HG02884 (cell line): ENCODE results near the gene PRKCQ.
A peak's percentile ranks its signal among the peaks of the same experiment; 100 is the strongest.
"Not testable (repeated sequence)": the region's sequence is repeated elsewhere in the genome, so short reads cannot be mapped to it uniquely, and the experiment has no call there.

ENCODE experiments used
- ATAC-seq: cut with Tn5 transposase; IDR thresholded peaks from one replicate; pipeline ENCODE4 v1.9.1; 2021; ENCODE audit warnings: mild to moderate bottlenecking, moderate library complexity; ENCODE audit not compliant: unreplicated experiment

The PRKCQ gene

DNA sequence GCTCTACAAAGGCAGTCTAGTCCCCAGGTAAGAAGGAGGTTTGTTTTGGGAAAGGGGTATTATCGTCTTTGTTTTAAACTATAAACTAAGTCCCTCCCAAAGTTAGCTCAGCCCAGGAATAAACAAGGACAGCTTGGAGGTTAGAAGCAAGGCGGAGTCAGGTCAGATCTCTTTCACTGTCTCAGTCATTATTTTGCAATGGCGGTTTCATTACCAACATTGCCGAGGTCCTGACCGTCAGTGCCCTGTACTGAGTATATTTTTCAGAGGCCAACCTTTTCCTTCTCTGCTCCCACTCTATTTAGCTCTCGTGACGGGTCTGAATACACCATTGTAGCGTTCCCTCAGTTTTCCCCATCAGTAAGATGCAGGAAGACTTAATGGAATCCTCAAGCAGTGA, 184.5 kb downstream of the PRKCQ start:
- no peak for ATAC-seq

DNA sequence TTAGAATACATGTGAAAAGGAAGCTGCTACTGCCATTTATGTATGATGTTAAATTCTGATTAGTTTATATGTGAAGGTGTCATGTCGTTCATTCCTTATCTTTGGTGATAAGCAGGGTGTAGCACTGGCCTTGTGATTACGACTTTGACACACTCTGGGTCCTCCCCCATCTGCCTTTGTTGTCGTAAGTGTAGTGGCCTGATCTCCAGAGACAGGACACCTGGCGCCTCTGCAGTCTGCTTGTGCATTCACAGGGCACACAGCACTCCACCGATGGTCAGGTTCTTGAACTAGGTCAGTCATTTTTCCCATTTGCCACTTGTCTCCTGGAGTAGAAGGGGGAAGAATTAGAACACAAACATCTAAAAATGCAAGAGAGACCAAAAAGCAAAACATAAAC, 186.0 kb downstream of the PRKCQ start:
- no peak for ATAC-seq

DNA sequence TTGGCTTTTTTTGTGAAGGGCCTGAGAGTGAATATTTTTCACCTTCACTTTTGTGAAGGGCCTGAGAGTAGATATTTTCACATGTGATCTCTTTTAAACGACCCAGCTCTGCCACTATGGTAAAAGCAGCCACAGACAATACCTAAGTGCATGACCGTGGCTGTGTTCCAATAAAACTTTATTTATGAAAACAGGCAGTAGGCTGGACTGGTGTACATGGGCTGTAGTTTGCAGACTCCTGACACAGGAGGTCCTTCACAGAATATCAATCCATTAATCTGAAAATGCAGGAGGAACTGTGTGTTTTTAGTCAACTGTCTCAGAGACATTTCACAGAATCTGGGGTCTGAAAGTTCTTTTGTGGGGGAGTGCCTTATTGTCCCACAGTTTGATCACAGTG, 186.9 kb downstream of the PRKCQ start:
- ATAC-seq, result no peak

DNA sequence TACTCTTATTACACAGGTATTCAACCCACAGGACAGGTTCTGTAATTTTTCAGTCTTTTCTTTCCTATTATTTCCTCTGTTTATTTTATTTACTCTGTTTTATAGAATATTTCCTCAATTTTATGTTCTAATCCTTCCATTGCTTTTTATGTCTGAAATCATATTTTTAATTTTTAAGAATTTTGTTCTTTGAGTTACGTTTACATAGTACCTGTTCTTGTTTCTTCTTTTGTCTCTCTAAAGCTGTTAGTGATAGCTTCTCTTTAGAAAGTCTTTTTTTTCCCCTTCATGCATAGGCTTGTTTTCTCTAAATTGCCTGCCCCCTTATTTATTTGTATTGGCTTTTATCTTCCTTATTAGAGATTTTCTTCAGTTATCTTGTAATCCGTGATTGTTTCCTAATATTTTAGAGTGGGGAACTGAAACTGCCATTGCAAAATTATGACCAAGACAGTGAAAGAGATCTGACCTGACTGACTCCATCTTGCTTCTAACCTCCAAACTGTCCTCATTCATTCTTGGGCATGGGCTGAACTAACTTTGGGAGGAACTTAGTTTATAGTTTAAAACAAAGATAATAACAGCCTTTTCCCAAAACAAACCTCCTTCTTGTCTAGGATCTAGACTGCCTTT, 189.7 kb downstream of the PRKCQ start:
- no peak for ATAC-seq

DNA sequence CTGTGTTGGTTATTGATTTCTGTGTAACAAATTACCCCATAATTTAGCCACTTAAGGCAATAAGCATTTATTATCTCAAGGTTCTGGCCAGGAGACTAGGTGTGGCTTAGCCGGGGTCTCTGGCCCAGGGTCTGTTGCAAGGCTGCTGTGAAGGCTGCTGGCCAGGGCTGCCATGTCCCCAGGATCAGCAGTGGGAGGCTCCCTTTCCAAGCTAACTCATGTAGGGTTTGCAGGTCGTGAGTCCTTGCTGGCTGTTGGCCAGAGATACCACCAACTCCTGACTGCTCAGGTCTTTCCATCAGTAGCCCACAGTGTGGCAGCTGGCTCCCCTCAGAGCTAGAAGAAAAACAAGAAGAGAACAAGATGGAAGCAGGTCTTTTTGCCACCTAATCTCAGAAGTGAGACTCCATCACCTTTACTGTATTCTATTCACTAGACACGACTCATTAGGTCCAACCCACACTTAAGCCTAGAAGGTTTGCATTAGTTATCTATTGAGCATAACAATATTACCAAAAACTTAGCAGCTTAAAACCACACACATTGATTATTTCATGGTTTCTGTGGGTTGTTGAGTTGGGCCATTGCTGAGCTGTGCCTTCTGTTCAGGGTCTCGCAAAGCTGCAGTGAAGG, 191.7 kb downstream of the PRKCQ start:
- no peak for ATAC-seq

DNA sequence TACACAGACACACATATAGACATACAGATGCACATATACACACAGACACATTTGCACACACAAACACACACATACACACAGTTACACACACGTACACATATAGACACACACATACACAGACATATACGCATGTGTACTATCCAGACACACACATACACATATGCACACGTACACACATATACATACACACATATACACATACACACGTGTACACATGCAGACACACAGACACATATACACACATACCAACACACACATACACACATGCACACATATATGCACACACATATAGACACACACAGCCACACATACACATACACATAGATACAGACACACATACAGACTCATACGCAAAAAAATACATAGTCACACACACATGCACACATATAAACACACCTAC, 193.1 kb downstream of the PRKCQ start:
- ATAC-seq, result no peak

DNA sequence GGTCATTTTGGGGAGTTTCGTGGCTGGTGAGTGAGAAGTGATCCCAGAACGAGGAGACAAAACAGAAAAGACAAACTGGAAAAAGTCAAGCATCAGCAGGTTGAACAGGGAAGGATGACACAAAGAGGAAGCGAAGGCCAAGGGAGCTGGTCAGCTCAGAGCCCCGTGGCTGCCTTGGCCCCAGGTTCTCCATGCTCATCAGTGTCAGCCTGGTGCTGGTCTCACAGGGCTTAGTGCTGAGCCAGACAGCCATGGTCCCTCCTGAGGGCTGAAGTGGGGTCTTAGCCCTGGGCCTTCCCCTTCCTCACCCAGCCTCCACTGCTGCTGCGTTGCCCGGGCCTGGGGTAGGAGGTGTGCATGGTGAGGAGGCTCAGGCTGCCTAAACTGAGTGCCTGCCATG, 193.7 kb downstream of the PRKCQ start:
- ATAC-seq, result no peak

DNA sequence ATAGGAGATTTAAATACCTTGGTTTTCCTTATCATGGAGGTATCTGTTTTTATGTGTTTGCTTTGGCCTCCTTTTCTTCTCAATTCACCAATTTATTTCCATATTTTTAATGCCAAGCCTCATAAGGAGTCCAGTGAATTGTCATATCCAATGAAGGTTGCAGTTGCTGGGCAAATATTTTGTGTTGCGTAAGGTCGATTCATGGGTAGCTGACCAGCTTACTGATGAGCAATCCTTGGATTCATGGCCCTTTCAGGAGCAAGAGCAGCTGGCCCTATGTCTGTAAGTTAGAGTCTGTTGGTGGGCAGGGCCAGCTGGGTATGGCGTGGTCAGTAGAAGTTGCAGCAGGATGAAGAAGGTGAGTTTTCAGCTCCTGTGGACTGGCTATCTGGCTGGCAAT, 194.4 kb downstream of the PRKCQ start:
- no peak for ATAC-seq

DNA sequence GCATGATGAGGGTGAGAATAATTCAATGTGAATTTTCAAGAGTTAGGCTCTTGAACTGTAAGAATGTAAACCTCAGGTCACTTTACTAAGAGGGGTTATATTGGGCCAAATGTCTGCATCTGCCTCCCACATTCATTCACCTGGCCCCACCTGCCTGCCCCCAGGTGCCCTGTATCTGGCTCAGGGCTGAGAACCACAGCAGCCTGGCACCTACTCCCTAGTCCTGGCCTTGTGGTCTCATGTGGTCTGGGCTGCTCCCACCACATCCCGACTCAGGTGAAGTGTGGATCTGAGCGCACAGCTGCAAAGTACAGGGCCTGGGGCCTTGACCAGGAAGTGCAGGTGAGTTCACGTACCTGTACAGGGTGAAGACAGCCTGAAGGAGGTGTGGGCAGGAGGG, 195.2 kb downstream of the PRKCQ start:
- ATAC-seq, result no peak

DNA sequence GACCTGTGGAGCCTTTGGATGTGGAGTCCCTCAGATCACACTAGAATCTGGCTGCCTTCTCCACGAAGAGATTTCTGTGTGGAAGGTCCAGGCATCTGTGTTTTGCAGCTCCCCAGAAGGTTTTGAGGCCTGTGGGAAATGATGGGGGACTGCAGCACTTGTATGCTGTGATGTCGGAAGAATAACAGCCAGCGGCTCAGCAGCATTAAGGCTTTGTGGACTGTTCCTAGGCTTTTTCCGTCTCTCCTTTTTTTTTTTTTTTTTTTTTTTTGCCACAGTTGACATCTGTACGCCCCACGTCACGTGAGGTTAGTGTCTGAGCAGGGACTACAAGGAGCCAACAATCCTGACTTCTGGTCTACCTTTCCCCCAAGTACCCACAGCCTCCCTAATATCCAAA, 196.0 kb downstream of the PRKCQ start:
- no peak for ATAC-seq

DNA sequence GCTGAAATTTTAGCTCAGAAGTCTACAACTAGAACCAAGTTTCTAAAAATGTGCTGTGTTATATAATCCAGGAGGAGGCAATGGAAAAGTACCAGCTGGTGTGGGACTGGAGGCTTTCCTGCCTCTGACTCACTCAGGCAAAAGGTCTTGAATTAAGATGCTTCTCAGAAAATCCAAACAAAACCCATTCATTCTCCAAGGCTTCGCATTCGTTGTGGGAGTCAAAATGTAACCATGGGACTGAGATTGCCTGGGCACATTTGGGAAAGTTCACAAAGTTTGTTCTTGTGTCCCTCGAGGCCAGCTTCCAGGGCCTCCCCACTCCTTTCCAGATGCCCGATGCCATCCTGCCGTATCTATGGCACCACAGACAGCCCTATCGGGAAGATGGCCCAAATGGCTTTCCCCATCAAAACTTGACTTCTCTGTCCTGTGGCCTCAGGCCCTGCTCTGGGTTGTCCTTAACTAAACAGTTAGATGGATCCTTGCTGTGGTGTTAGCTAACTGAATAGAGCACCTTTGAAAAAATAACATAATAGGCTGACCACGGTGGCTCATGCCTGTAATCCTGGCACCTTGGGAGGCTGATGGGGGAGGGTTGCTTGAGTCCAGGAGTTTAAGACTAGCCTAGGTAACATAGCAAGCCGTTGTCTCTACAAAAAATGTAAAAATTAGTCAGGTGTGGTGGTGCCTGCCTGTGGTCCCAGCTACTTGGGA, 196.8 kb downstream of the PRKCQ start:
- ATAC-seq, result no peak

DNA sequence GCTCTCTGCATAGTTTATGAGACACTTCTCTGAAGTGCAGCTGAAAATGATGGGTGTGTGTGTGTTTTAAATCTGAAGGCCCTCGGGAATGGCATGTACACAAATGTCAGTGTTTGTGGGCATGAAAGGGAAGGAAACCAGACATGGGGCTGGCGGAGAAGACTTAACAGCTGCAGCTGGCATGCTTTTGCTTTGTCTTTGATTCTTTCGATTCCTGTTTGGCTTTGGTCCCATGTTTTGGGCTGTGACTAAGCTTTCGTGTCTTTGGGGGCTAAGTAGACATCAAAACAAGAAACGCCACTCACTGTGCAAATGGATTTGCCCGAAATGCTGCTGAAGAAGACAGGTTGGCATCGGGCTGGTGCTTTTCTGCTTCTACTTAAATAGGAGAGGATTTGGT, 198.0 kb downstream of the PRKCQ start:
- ATAC-seq, result peak; percentile 94

DNA sequence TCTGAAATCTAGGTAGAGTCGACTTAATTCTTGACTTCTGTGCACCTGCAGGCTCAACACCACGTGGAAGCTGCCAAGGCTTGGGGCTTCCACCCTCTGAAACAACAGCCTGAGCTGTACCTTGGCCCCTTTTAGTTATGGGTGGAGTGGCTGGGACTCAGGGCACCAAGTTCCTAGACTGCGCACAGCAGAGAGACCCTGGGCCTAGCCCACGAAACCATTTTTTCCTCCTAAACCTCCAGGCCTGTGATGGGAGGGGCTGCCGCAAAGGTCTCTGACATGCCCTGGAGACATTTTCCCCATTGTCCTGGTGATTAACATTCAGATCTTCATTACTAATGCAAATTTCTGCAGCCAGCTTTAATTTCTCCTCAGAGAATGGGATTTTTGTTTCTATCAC, 199.6 kb downstream of the PRKCQ start:
- ATAC-seq, result not testable (repeated sequence)

DNA sequence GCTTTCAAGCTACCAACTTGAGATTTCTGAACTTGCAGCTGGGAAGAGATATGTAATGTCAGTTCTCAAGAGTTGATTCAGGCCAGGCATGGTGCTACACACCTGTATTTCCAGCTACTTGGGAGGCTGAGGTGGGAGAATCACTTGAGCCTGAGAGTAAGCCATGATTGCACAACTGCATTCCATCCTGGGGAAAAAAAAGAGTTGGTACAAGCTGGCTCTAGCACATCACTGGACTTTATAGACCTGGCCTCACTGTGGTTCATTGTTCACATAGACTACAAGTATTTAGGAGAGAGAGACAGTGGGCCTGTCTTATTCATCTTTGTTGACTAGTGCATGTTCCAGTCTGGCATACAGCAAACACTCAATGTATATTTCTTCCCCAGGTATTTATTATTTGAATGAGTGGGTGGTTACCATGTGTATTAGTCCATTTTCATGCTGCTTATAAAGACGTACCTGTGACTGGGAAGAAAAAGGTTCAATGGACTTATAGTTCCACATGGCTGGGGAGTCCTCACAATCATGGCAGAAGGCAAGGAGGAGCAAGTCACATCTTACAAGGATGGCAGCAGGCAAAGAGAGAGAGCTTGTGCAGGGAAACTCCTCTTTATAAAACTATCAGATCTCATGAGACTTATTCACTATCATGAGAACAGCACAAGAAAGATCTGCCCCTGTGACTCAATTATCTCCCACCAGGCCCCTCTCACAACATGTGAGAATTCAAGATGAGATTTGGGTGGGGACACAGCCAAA, 200.9 kb downstream of the PRKCQ start:
- ATAC-seq, result no peak
